ENCODE results near the gene ZNF213. TPM values are rescaled to one million over a fixed set of nuclear protein-coding genes. Genes with fewer than 3 reads are reported as not detected.

Gene ZNF213
- total and polyA plus RNA-seq, 8 donors: 5.0 to 8.8 (median 6.7) TPM

DNA sequence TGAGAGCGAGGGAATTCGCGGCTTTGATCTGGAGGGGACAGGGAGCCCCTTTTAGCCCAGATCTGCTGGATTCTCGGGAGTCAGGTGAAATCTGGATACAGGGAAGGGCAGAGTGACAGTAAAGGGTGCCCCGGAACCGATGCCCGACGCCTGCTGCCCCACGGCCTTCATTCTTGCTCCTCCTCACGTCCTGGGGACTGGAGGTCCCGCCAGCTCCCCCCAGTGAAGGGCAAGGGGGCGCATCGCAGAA lies 53.8 kb downstream of the ZNF213 start:
- ATAC-seq (peak in 1 of 4 donors; percentile 28), DNase-seq (no peak), FAIRE-seq (no peak)
- H3K4me1 ChIP-seq: peaks cover 0 to 5% (median 0%) of the 10 kb centered on the region in 3 donors
- H3K9me3 ChIP-seq: no peaks in the 10 kb centered on the region
- no peak overlapping the region for H3K27ac ChIP-seq
- 2 to 5% methylated on average over 9 to 13 of the region's 13 CpGs for WGBS, 2 donors
- intact Hi-C loops (cut with DNase I): no loop called here
- H3K4me3 ChIP-seq: peak overlapping the region in 2 of 4 donors; percentile 4 to 25
- TF ChIP-seq, protein P1, sequence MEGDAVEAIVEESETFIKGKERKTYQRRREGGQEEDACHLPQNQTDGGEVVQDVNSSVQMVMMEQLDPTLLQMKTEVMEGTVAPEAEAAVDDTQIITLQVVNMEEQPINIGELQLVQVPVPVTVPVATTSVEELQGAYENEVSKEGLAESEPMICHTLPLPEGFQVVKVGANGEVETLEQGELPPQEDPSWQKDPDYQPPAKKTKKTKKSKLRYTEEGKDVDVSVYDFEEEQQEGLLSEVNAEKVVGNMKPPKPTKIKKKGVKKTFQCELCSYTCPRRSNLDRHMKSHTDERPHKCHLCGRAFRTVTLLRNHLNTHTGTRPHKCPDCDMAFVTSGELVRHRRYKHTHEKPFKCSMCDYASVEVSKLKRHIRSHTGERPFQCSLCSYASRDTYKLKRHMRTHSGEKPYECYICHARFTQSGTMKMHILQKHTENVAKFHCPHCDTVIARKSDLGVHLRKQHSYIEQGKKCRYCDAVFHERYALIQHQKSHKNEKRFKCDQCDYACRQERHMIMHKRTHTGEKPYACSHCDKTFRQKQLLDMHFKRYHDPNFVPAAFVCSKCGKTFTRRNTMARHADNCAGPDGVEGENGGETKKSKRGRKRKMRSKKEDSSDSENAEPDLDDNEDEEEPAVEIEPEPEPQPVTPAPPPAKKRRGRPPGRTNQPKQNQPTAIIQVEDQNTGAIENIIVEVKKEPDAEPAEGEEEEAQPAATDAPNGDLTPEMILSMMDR (IDR thresholded peaks at IDR 0.05): no peak
- H3K27me3 ChIP-seq: peaks cover under 1 to 80% (median 22%) of the 10 kb centered on the region in 4 donors
- H3K36me3 ChIP-seq: no peaks in the 10 kb centered on the region

DNA sequence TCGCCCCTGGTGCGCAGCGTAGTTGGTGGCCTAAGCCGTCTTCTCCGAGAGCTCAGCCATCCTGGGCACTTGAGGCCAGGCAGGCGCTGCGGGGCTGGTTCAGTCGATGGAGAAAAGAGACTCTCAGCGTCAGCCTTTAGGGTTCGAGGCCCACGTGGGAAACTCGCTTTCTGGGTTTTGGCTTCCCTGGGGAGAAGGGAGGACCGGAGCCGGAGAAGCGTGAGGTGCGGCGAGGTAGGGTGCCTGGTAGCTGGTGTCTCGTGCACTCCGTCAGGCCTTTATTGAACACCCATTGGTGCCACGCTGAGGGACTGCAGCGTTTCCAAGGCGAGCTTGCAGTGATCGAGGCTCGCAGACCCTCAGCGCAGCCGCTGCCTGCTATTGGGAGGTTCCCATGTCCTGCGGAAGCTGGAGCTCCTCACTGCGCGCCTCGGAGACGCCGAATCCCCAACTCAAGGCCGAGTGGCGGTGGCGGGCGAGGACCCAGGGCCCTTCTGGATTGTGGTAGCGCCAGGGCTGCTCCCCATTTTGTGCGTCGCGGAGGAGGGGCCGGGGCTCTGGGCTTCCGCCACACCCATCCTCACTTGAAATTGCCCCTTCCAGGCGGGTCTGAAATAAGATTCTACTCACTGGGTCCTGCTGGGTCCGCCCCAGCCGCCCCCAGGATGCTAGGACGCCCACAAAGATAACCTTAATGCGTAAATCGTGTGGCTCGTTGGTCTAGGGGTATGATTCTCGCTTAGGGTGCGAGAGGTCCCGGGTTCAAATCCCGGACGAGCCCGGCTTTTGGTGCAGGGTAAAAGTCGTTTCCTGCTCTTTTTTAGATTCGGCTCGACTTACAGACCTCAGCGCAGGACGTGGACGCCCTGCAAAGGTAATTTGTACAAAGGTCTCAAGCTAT lies 54.3 kb downstream of the ZNF213 start:
- peak overlapping the region in 1 of 4 donors; percentile 25 for H3K4me3 ChIP-seq
- no peaks in the 10 kb centered on the region for H3K9me3 ChIP-seq
- H3K36me3 ChIP-seq: no peaks in the 10 kb centered on the region
- no peak overlapping the region for H3K27ac ChIP-seq
- H3K27me3 ChIP-seq: peaks cover 5 to 80% (median 20%) of the 10 kb centered on the region in 4 donors
- DNase-seq (no peak), ATAC-seq (peak in 2 of 4 donors; percentile 43 to 54), FAIRE-seq (no peak)
- H3K4me1 ChIP-seq: peaks cover 0 to 5% (median 0%) of the 10 kb centered on the region in 3 donors
- TF ChIP-seq, protein P1 (IDR thresholded peaks at IDR 0.05): no peak
- intact Hi-C loops (cut with DNase I): no loop called here
- 5 to 6% methylated on average over 60 to 61 of the region's 61 CpGs for WGBS, 2 donors

DNA sequence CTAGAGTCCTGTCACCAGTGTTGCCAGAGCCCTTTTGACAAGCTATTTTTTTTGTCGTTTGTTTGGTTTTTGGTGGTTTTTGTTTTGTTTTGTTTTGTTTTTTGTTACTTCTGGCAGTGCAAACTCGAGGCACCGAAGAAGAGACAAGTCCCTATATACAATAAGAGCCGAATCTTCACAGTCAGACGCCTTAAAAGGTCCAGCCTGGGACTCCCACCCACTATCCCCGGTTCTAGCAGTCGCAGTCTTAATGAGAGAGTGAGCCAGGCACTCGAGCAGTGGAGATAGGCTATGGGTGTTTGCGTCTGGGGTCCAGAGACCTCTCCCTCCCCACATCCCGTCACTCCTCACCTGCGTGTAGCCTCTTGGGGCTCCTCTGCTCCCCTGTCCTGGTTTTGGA lies 55.0 kb downstream of the ZNF213 start:
- Histone ChIP-seq H3K4me1 (peaks cover 0 to 5% (median 0%) of the 10 kb centered on the region in 3 donors), H3K27me3 (peaks cover 5 to 80% (median 20%) of the 10 kb centered on the region in 4 donors), H3K9me3 (no peaks in the 10 kb centered on the region), H3K27ac (no peak overlapping the region), H3K36me3 (no peaks in the 10 kb centered on the region), H3K4me3 (no peak overlapping the region)
- FAIRE-seq (no peak), DNase-seq (no peak), ATAC-seq (no peak)
- TF ChIP-seq, protein P1 (IDR thresholded peaks at IDR 0.05): no peak
- WGBS, 2 donors: 19 to 20% methylated on average over 11 of the region's 11 CpGs
- intact Hi-C loops (cut with DNase I): no loop called here

DNA sequence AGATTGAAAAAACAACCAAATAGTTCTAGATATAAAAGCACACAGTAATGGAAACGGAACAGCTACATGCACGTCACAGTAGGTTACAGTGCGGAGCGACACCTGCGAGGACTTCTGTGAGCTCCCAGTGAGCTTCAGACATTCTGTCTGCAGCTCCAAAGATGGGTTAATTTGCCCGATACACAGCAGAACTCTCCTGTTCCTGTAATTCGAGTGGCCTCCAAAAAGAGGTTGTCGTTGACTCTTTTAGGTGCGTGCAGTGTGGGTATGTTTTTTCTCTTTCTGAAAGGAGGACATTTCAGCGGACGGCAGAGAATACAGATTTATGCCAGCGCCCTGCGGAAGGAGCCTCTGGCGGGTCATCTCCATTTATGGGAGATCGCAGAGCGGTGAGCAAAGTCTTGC lies 56.1 kb downstream of the ZNF213 start:
- TF ChIP-seq, protein P1 (IDR thresholded peaks at IDR 0.05): no peak
- DNase-seq (no peak), ATAC-seq (no peak), FAIRE-seq (no peak)
- 8 to 13% methylated on average over 16 of the region's 16 CpGs for WGBS, 2 donors
- Histone ChIP-seq H3K4me3 (no peak overlapping the region), H3K27me3 (peaks cover 5 to 80% (median 20%) of the 10 kb centered on the region in 4 donors), H3K9me3 (no peaks in the 10 kb centered on the region), H3K27ac (no peak overlapping the region), H3K4me1 (peaks cover 0 to 5% (median 0%) of the 10 kb centered on the region in 3 donors), H3K36me3 (no peaks in the 10 kb centered on the region)
- intact Hi-C loops (cut with DNase I): no loop called here

Other genes starting within 250 kb of the ZNF213 start
- gene FLYWCH1, start 223.1 kb upstream of the ZNF213 start, total RNA-seq: 10 to 100 TPM; 11.5 to 18.6 (median 14.9) TPM
- gene FLYWCH1, start 223.1 kb upstream of the ZNF213 start, polyA plus RNA-seq: 10 to 100 TPM; 31.5 to 40.4 TPM
- under 1 TPM in 3 of 6 donors, not detected in 3; 0.09 to 0.32 (median 0.16) TPM for gene KREMEN2, start 170.8 kb upstream of the ZNF213 start, total RNA-seq
- gene KREMEN2, start 170.8 kb upstream of the ZNF213 start, polyA plus RNA-seq: under 1 TPM; 0.07 to 0.27 TPM
- 1 to 10 TPM; 5.3 to 9.1 (median 6.3) TPM for gene PAQR4, start 165.7 kb upstream of the ZNF213 start, total RNA-seq
- gene PAQR4, start 165.7 kb upstream of the ZNF213 start, polyA plus RNA-seq: 10 to 100 TPM in 1 of 2 donors, 1 to 10 TPM in 1; 6.6 to 12.5 TPM
- gene PKMYT1, start 154.6 kb upstream of the ZNF213 start, total RNA-seq: 1 to 10 TPM in 3 of 6 donors, under 1 TPM in 3; 0.28 to 1.7 (median 1.1) TPM
- 1 to 10 TPM; 3.7 to 4.8 TPM for gene PKMYT1, start 154.6 kb upstream of the ZNF213 start, polyA plus RNA-seq
- 1 to 10 TPM; 1.7 to 5.1 (median 2.4) TPM for gene CLDN9, start 122.1 kb upstream of the ZNF213 start, total RNA-seq
- gene CLDN9, start 122.1 kb upstream of the ZNF213 start, polyA plus RNA-seq: 10 to 100 TPM; 10.5 to 12.1 TPM
- gene CLDN6, start 116.8 kb upstream of the ZNF213 start, total RNA-seq: 1 to 10 TPM in 2 of 6 donors, under 1 TPM in 4; 0.37 to 5.1 (median 0.73) TPM
- gene CLDN6, start 116.8 kb upstream of the ZNF213 start, polyA plus RNA-seq: 1 to 10 TPM in 1 of 2 donors, under 1 TPM in 1; 0.12 to 3.2 TPM
- gene TNFRSF12A, start 114.7 kb upstream of the ZNF213 start, total RNA-seq: 10 to 100 TPM; 26.8 to 91.1 (median 66.7) TPM
- 100 to 1,000 TPM; 166 to 185 TPM for gene TNFRSF12A, start 114.7 kb upstream of the ZNF213 start, polyA plus RNA-seq
- gene HCFC1R1, start 111.1 kb upstream of the ZNF213 start, total RNA-seq: 10 to 100 TPM; 10.5 to 24.1 (median 12.4) TPM
- 100 to 1,000 TPM in 1 of 2 donors, 10 to 100 TPM in 1; 93.1 to 119 TPM for gene HCFC1R1, start 111.1 kb upstream of the ZNF213 start, polyA plus RNA-seq
- gene THOC6, start 111.0 kb upstream of the ZNF213 start, total RNA-seq: 10 to 100 TPM in 1 of 6 donors, 1 to 10 TPM in 5; 6.2 to 13.0 (median 7.7) TPM
- gene THOC6, start 111.0 kb upstream of the ZNF213 start, polyA plus RNA-seq: 10 to 100 TPM; 33.2 to 38.2 TPM
- 100 to 1,000 TPM in 1 of 6 donors, 10 to 100 TPM in 5; 48.9 to 106 (median 64.3) TPM for gene BICDL2, start 98.1 kb upstream of the ZNF213 start, total RNA-seq
- gene BICDL2, start 98.1 kb upstream of the ZNF213 start, polyA plus RNA-seq: 100 to 1,000 TPM; 126 to 325 TPM
- gene MMP25, start 88.5 kb upstream of the ZNF213 start, total RNA-seq: 1 to 10 TPM in 2 of 6 donors, under 1 TPM in 4; 0.28 to 1.6 (median 0.72) TPM
- gene MMP25, start 88.5 kb upstream of the ZNF213 start, polyA plus RNA-seq: 1 to 10 TPM; 1.4 to 1.6 TPM
- 100 to 1,000 TPM; 151 to 928 (median 250) TPM for gene IL32, start 69.4 kb upstream of the ZNF213 start, total RNA-seq
- 100 to 1,000 TPM; 232 to 815 TPM for gene IL32, start 69.4 kb upstream of the ZNF213 start, polyA plus RNA-seq
- gene ZSCAN10, start 35.7 kb upstream of the ZNF213 start, total RNA-seq: under 1 TPM in 1 of 6 donors, not detected in 5; 0.35 TPM
- gene ZSCAN10, start 35.7 kb upstream of the ZNF213 start, polyA plus RNA-seq: not detected
- 1 to 10 TPM; 6.5 to 10.0 (median 8.0) TPM for gene ZNF205, start 22.4 kb upstream of the ZNF213 start, total RNA-seq
- 10 to 100 TPM; 22.4 to 43.3 TPM for gene ZNF205, start 22.4 kb upstream of the ZNF213 start, polyA plus RNA-seq
- not detected for gene OR1F1, start 53.2 kb downstream of the ZNF213 start, total RNA-seq
- gene OR1F1, start 53.2 kb downstream of the ZNF213 start, polyA plus RNA-seq: not detected
- gene ZNF200, start 100.1 kb downstream of the ZNF213 start, total RNA-seq: 1 to 10 TPM; 1.5 to 3.7 (median 2.2) TPM
- 1 to 10 TPM; 2.9 to 3.5 TPM for gene ZNF200, start 100.1 kb downstream of the ZNF213 start, polyA plus RNA-seq
- gene MEFV, start 121.6 kb downstream of the ZNF213 start, total RNA-seq: 1 to 10 TPM in 1 of 6 donors, under 1 TPM in 4, not detected in 1; 0.20 to 1.1 (median 0.78) TPM
- gene MEFV, start 121.6 kb downstream of the ZNF213 start, polyA plus RNA-seq: under 1 TPM; 0.05 to 0.23 TPM
- 10 to 100 TPM in 4 of 6 donors, 1 to 10 TPM in 2; 9.2 to 15.4 (median 10.9) TPM for gene ZNF263, start 148.5 kb downstream of the ZNF213 start, total RNA-seq
- gene ZNF263, start 148.5 kb downstream of the ZNF213 start, polyA plus RNA-seq: 10 to 100 TPM; 10.6 to 20.8 TPM
- 1 to 10 TPM; 1.3 to 3.6 (median 2.4) TPM for gene TIGD7, start 170.4 kb downstream of the ZNF213 start, total RNA-seq
- 1 to 10 TPM; 1.9 to 3.3 TPM for gene TIGD7, start 170.4 kb downstream of the ZNF213 start, polyA plus RNA-seq
- 10 to 100 TPM in 4 of 6 donors, 1 to 10 TPM in 2; 6.7 to 17.1 (median 10.6) TPM for gene ZNF75A, start 170.5 kb downstream of the ZNF213 start, total RNA-seq
- 10 to 100 TPM; 18.2 to 27.5 TPM for gene ZNF75A, start 170.5 kb downstream of the ZNF213 start, polyA plus RNA-seq
- under 1 TPM in 2 of 6 donors, not detected in 4; 0.16 TPM for gene OR2C1, start 220.9 kb downstream of the ZNF213 start, total RNA-seq
- under 1 TPM in 1 of 2 donors, not detected in 1; 0.05 TPM for gene OR2C1, start 220.9 kb downstream of the ZNF213 start, polyA plus RNA-seq

All from pancreas (tissue), 10 donors.